ENCODE results near the gene PXYLP1.

DNA sequence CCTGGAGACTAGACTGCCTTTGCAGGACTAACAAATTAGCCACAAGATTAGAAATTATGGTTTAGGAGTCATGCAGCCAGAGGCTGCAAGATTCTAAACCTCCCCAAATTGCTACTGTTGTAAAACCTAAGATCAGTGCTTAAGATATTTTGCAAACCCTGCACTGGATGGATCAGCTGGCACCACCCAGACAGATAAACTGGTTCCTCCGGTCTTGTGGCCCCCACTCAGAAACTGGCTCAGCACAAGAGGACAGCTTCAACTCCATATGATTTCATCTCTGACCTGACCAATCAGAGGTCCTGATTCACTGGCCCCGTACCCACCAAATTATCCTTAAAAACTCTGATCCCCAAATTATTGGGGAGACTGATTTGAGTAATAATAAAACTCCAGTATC, 19.5 kb upstream of the PXYLP1 start:
- TF ChIP-seq, protein P1, sequence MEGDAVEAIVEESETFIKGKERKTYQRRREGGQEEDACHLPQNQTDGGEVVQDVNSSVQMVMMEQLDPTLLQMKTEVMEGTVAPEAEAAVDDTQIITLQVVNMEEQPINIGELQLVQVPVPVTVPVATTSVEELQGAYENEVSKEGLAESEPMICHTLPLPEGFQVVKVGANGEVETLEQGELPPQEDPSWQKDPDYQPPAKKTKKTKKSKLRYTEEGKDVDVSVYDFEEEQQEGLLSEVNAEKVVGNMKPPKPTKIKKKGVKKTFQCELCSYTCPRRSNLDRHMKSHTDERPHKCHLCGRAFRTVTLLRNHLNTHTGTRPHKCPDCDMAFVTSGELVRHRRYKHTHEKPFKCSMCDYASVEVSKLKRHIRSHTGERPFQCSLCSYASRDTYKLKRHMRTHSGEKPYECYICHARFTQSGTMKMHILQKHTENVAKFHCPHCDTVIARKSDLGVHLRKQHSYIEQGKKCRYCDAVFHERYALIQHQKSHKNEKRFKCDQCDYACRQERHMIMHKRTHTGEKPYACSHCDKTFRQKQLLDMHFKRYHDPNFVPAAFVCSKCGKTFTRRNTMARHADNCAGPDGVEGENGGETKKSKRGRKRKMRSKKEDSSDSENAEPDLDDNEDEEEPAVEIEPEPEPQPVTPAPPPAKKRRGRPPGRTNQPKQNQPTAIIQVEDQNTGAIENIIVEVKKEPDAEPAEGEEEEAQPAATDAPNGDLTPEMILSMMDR (IDR thresholded peaks at IDR 0.05): no peak
- TF ChIP-seq EZH2 (IDR thresholded peaks at IDR 0.05; ENCODE audit: borderline replicate concordance, insufficient read depth, low read depth, low read length, poor library complexity, severe bottlenecking): no peak

Measured in B cell (primary cell).